Epidermal melanocyte (primary cell): ENCODE measurements around the gene GUCA1A.
"Not testable (repeated sequence)": the region's sequence is repeated elsewhere in the genome, so short reads cannot be mapped to it uniquely, and the experiment has no call there.

ENCODE experiments used
- DNase-seq: peaks from one replicate; pipeline ENCODE4 v3.0.0; 2011; ENCODE audit warnings: low spot score; ENCODE audit not compliant: insufficient read length

GUCA1A gene

GRCh38 chr6:42142118-42142835 lies 30.9 kb upstream of the GUCA1A start, which contains the start of gene C6orf132:
TSS of gene C6orf132 (minus strand) at chr6:42142620. CDS start at chr6:42142444, 176 bp downstream.
- DNase-seq: no peak

GRCh38 chr6:42147138-42147562 lies 26.0 kb upstream of the GUCA1A start:
- no peak for DNase-seq

GRCh38 chr6:42148058-42148457 lies 25.1 kb upstream of the GUCA1A start:
- no peak for DNase-seq

GRCh38 chr6:42150254-42150653 lies 22.9 kb upstream of the GUCA1A start:
- DNase-seq: no peak

- DNase-seq: no peak
These were observed 21.1 kb upstream of the GUCA1A start for GRCh38 chr6:42152024-42152423.

GRCh38 chr6:42152528-42153213 lies 20.5 kb upstream of the GUCA1A start:
- not testable (repeated sequence) for DNase-seq

- DNase-seq: no peak
These were observed 19.2 kb upstream of the GUCA1A start for GRCh38 chr6:42153921-42154320.

GRCh38 chr6:42154461-42155209 lies 18.5 kb upstream of the GUCA1A start:
- no peak for DNase-seq

- DNase-seq: no peak
These were observed 17.9 kb upstream of the GUCA1A start for GRCh38 chr6:42155293-42155692.

- no peak for DNase-seq
These were observed 16.5 kb upstream of the GUCA1A start for GRCh38 chr6:42156638-42157037.

- no peak for DNase-seq
These were observed 15.2 kb upstream of the GUCA1A start for GRCh38 chr6:42158011-42158410.

- no peak for DNase-seq
These were observed 14.5 kb upstream of the GUCA1A start for GRCh38 chr6:42158631-42159030.

GRCh38 chr6:42159431-42160024 lies 13.6 kb upstream of the GUCA1A start:
- no peak for DNase-seq

GRCh38 chr6:42162384-42162783 lies 10.8 kb upstream of the GUCA1A start:
- no peak for DNase-seq

- no peak for DNase-seq
These were observed 10.4 kb upstream of the GUCA1A start for GRCh38 chr6:42162812-42163211.

- DNase-seq: no peak
These were observed 9.2 kb upstream of the GUCA1A start for GRCh38 chr6:42163981-42164380.

GRCh38 chr6:42165016-42165415 lies 8.1 kb upstream of the GUCA1A start:
- no peak for DNase-seq

- DNase-seq: peak; percentile 81
These were observed 6.6 kb upstream of the GUCA1A start for GRCh38 chr6:42166444-42167141.

GRCh38 chr6:42168650-42169049 lies 4.5 kb upstream of the GUCA1A start:
- DNase-seq: no peak

GRCh38 chr6:42169780-42170179 lies 3.4 kb upstream of the GUCA1A start:
- not testable (repeated sequence) for DNase-seq
